NCI-H82 treated with DMSO at 0.1 percent for 48 hours (cell line): ENCODE measurements around the gene NUDT3.

Experiments
- DNase-seq: peaks from one replicate; lab custom pipeline; 2025; ENCODE audit not compliant: unreplicated experiment; lab: John Stamatoyannopoulos, UW

The NUDT3 gene

GRCh38 chr6:34241351-34242215 lies 150.9 kb downstream of the NUDT3 start:
- DNase-seq, result no peak

DNA sequence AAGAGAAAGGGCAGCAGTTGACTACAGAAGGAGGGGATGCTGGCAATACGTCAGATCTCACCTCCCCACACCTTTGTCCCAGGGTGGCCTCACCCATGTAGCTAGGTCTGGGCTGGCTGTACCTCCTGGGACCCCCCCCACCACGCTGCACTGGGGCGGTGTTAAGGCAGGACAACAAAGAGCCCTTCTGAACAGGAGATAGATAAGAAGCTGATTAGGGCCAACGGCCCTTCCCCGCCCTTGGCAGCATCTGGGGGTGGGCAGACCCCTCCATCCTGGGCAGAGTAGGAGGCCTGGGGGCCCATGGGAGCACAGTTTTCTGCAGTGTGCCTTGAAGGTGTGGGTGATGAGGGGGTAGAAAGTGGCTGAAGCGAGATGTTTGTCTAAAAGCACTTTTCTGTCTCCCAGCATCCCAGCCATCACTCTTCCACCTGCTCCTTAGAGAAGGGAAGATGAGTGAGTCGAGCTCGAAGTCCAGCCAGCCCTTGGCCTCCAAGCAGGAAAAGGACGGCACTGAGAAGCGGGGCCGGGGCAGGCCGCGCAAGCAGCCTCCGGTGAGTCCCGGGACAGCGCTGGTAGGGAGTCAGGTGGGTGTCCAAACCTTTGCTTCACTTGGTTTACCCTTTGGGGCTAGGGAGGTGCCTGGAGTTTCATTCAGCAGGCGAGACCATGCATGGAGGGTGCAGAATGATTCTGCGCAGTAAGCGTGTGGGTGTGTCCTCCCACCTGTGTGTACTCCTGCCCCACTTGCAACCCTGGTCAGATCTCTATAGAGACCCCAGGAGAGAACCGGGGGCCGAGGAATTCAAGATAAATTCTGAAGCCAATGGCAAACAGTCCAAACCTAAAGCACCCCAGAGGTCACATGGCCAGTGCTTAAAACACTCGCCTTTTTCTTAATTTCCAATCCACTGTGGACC lies 151.9 kb downstream of the NUDT3 start:
- DNase-seq, result no peak

DNA sequence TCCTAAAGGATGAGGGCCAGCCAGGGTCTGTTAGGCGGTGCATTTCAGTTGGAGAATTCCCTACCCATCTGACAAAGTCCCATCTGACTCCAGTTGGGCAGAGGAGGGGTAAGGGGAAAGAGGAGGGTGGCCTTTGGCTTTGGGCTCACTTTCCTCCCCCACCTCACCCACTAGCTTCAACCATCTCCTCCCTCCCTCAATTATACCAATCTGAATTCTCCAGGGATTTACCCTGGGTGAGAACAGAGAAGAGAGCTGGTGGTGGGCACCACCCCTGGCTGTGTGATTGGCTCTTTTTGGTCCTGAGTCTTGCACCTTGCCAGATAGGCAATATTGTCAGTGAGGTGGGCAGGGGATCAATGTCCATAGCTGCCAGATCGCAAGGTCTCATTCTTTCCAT lies 152.6 kb downstream of the NUDT3 start:
- DNase-seq, result no peak

DNA sequence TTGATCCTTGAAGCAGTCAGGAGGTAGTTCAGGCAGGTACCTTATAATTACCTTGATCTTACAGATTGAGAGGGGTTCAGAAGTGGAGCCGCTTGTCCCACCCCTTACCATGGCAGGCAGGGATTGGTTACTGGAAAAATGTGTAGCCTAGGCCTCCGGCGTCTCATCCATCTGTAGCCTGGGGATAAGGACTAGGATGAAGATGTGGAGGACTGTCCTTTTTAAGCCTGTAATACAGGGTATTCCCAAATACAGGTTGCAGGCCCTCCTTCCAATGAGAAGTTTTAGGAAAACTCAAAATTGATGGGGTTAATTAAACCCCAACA lies 153.0 kb downstream of the NUDT3 start:
- peak; percentile 24 for DNase-seq

DNA sequence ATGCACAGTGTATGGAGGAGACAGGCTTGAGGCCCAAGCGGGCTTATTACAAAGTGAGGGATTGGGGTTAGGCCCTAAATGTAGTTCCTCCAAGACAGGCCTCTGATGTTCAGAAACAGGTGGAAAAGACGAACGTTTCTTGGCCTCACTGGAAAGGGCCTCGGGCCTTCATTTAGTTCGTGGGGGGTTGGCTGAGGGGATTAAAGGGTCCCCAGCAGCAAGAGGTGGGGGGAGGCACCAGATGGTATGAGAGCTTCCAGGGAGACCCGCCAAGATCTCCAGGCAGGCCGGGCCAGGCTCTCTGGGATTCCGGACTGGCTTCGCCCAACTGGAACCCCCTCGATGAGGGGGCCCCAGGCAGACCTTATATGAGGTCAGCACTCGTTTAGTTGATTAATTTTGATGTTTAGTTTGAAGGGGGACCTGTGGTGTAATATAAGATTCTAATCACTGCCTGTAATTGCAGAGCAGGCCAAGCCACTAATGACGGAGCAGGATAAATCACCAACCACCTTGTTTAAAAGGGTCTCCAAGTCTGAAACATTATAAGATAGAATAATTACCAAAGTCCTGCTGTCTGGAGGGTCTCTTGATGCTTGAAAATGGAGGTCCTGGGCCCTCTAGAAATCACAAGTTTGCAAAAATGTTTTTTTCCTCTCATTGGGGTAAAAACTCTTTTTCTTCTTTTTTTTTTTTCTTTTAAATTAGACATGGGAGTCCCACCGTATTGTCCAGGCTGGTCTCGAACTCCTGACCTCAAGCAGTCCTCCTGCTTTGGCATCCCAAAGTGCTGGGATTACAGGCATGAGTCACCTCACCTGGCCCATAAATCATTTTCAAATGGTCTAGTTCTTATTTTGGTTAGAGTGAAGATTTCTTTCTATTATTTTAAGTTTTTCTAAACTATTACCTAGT lies 153.6 kb downstream of the NUDT3 start:
- no peak for DNase-seq

- DNase-seq, result no peak
These were observed 154.5 kb downstream of the NUDT3 start for GRCh38 chr6:34237722-34238584.

DNA sequence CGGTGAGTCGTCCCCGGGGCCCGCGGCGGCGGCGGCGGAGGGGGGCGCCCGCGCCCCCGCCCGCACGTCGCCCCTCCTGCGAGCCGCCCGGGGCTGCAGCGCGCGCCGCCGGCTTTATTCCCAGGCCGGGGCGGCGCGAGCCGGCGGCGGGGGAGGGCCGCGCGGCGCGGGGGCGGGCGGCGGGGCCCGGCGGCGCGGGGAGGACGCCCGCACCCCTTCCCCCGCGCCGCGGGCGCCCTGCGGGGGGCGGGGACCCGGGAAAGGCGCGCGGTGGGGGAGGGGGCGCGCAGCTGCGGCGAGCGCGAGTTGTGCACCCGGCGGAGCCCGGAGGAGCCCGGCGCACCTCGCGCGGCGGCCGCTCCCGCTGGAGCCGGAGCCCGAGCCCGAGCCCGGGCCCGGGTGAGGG lies 155.2 kb downstream of the NUDT3 start:
- no peak for DNase-seq

- peak; percentile 89 for DNase-seq
These were observed 155.8 kb downstream of the NUDT3 start, which contains the start of gene HMGA1 for GRCh38 chr6:34236443-34237315. Gene HMGA1, plus strand, starts transcription at chr6:34236873. Its CDS starts 3,908 bp downstream, at chr6:34240781.

- DNase-seq, result no peak
These were observed 156.4 kb downstream of the NUDT3 start for GRCh38 chr6:34236131-34236442.

DNA sequence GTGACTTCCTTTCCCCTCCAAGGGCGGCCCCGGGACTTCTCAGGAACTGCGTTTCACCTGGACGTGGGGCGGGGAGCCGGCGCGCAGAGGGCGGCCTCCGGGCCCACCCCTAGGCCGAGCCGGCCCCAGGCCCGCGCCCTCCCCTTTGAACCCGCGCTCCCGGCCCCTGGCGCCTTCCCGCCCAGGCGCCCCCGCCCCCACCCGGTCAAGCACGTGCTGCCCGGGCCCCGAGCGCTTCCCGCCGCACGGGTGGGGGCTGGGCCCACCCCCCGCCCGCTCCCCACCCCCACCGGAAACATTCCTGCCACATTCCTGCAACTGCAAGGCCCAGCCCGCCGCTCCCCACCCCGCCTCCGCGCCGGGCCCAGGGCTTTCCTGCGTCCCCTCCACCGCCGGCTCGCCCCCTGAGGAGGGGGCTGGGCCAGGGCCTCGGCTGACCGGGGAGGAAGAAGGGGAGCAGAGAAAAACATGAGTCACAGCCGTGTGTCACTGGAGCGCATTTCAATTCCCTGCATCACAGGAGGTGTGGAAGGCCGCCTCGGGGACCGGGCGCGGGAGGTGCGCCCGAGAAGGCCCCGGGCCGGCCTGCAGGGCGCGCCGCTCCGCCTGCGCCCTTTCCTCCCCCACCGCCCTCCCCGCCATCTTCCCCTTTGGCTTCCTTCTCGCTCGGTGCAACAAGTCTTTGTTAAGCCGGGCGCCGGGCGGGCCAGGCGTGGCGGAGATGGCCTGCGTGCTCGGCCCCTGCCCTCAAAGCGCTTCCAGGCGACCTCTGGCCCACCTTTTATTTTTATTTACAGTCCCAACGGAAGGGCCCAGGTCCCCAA lies 156.9 kb downstream of the NUDT3 start:
- DNase-seq, result no peak

- DNase-seq, result no peak
These were observed 157.7 kb downstream of the NUDT3 start for GRCh38 chr6:34234667-34235306.

DNA sequence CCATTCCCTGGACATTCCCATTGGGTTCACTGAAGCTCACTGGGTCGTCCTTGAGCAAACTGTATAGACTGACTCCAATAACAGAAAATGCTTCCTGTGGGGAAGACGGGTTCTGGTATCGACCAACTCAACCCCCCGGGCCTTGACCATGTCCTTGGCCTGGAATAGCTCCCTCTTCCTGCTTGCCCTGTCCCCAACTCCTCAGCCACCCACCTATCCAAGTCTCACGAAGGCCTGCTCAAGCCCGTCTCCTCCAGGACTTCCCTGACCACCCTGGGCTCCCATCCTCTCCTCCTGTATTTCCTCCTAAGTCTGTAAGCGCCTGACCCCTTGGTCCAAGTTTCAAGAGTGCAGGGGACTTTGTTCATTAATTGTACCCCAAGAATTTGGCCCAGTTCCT lies 158.6 kb downstream of the NUDT3 start:
- no peak for DNase-seq

- no peak for DNase-seq
These were observed 159.6 kb downstream of the NUDT3 start for GRCh38 chr6:34232901-34233300.

GRCh38 chr6:34231566-34232336 lies 160.7 kb downstream of the NUDT3 start:
- DNase-seq, result no peak

DNA sequence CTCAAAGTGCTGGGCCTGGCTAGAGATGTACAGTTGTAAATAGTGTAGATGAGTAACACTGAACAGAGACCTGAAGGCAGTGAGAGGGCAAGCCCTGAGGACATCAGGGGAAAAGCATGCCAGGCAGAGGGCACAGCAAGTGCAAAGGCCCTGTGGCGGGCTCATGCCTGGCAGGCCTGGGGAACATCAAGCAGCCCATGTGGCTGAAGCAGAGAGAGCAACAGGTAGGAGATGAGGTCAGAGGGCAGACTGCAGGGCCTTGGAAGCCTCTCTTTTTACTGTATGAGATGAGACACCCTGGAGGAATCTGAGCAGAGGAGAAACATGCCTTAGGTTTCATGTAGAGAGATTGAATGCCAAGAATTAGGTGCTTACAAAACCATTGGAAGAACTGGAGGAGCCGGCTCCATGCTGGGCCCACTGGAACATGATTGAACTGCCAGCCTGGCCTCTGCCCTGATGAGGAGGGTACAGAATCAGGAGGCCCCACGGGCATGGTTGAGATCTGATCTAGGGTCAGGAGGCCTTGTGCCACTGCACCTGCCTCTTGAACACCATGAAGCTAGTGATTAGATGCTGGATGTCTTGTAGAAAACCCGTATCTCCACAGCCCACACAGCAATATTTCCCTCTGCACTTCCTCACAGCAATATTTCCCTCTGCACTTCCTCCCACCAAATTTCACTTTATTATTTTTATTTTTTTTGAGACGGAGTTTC lies 161.7 kb downstream of the NUDT3 start:
- no peak for DNase-seq

- no peak for DNase-seq
These were observed 162.6 kb downstream of the NUDT3 start for GRCh38 chr6:34229877-34230276.
